A673 (cell line): ENCODE measurements around the gene MAS1L. TPM values are rescaled to one million over a fixed set of nuclear protein-coding genes. Genes with fewer than 3 reads are reported as not detected.

Experiments used
- BruUV-seq: library from RNA; stranded (reverse); fragments of 400-500 nt; replicated peaks from 2 replicates; lab custom pipeline; 2021; lab: Mats Ljungman, UMichigan
- CTCF ChIA-PET: fragments of 300-600 bp; sonication (Branson Sonifier 250); formaldehyde crosslinking; loops from one replicate; lab custom pipeline; 2022; ENCODE audit warnings: antibody characterized with exemption; lab: Charles Lee
- POLR2A ChIA-PET: fragments of 300-600 bp; sonication (Branson Sonifier 250); formaldehyde crosslinking; loops from one replicate; lab custom pipeline; 2022; ENCODE audit warnings: antibody characterized with exemption; ENCODE audit not compliant: low non-redundant PET; lab: Charles Lee
- DNase-seq: peaks from one replicate; pipeline ENCODE4 v3.0.0-alpha.2; 2015; ENCODE audit warnings: low spot score
- H3K27ac ChIP-seq: fragments of 200-600 bp; sonication (generic); 2 replicates; pipeline ENCODE4 v1.5.1; 2016; ENCODE audit warnings: mixed run types, low read depth, mild to moderate bottlenecking, mixed read lengths, antibody characterized with exemption, low read length; ENCODE audit not compliant: poor library complexity, severe bottlenecking
- H3K27me3 ChIP-seq: fragments of 200-600 bp; sonication (generic); replicated peaks from 2 replicates; pipeline ENCODE4 v1.6.1; 2017; ENCODE audit warnings: mixed run types, low read depth, mild to moderate bottlenecking, mixed read lengths, antibody characterized with exemption, low read length; ENCODE audit not compliant: insufficient read depth, poor library complexity
- H3K36me3 ChIP-seq: fragments of 200-600 bp; sonication (generic); 2 replicates; pipeline ENCODE4 v1.6.1; 2016; ENCODE audit warnings: mixed run types, mild to moderate bottlenecking, mixed read lengths, antibody characterized with exemption, low read length; ENCODE audit not compliant: insufficient read depth, poor library complexity, severe bottlenecking
- H3K4me1 ChIP-seq: fragments of 200-600 bp; sonication (generic); 2 replicates; pipeline ENCODE4 v1.6.1; 2017; ENCODE audit warnings: mixed run types, mild to moderate bottlenecking, mixed read lengths, antibody characterized with exemption, low read length; ENCODE audit not compliant: insufficient read depth, poor library complexity, severe bottlenecking
- H3K4me3 ChIP-seq: fragments of 200-600 bp; sonication (generic); 2 replicates; pipeline ENCODE4 v1.5.1; 2016; ENCODE audit warnings: low read depth, mixed run types, mild to moderate bottlenecking, mixed read lengths, low read length; ENCODE audit not compliant: poor library complexity, severe bottlenecking
- H3K9me3 ChIP-seq: fragments of 200-600 bp; sonication (generic); 2 replicates; pipeline ENCODE4 v1.6.1; 2016; ENCODE audit warnings: mixed run types, low read depth, mild to moderate bottlenecking, mixed read lengths, antibody characterized with exemption, low read length; ENCODE audit not compliant: poor library complexity, severe bottlenecking
- CTCF ChIP-seq: fragments of 300-800, 200-600 bp; sonication (generic); conservative IDR thresholded peaks from 2 replicates; pipeline ENCODE4 v1.5.1; 2017; ENCODE audit warnings: low read depth, mild to moderate bottlenecking, antibody characterized with exemption, low read length, moderate library complexity, mixed read lengths
- EZH2 ChIP-seq: fragments of 200-600 bp; sonication (generic); IDR thresholded peaks from 2 replicates; pipeline ENCODE4 v1.6.1; 2017; ENCODE audit warnings: borderline replicate concordance, low read depth, mild to moderate bottlenecking, mixed read lengths, antibody characterized with exemption, low read length; ENCODE audit not compliant: poor library complexity, severe bottlenecking
- intact Hi-C: fragments of 100-400 bp; cut with micrococcal nuclease; formaldehyde crosslinking; loops from one replicate; pipeline ENCODE4 v1.10.0; 2022; ENCODE audit not compliant: unreplicated experiment
- total RNA-seq: library from RNA; stranded (reverse); gene quantifications from 2 replicates; pipeline ENCODE4 v1.2.3, GENCODE V29; 2021

MAS1L gene
- total RNA-seq, 1 experiment from 2014 or later, result not detected

- CTCF ChIA-PET, result no interaction called here
Observed at GRCh38 chr6:29462022-29462421, 25.7 kb downstream of the MAS1L start.

GRCh38 chr6:29461021-29461814 lies 26.5 kb downstream of the MAS1L start:
- TF ChIP-seq CTCF, result no peak
- TF ChIP-seq EZH2, result no peak
- H3K27ac ChIP-seq, result no peak overlapping the region
- CTCF ChIA-PET, result no interaction called here

More at GRCh38 chr6:29462022-29462421, 25.7 kb downstream of the MAS1L start:
- no peak overlapping the region for H3K27ac ChIP-seq
- BruUV-seq, result no TSS peak
- no peak for DNase-seq
- no peaks in the 10 kb centered on the region for H3K36me3 ChIP-seq
- intact Hi-C loops, result no loop called here
- H3K9me3 ChIP-seq, result no peaks in the 10 kb centered on the region
- H3K4me1 ChIP-seq, result no peaks in the 10 kb centered on the region
- no peak overlapping the region for H3K4me3 ChIP-seq
- POLR2A ChIA-PET, result no interaction called here
- H3K27me3 ChIP-seq, result peaks cover 57% of the 10 kb centered on the region
- no peak for TF ChIP-seq EZH2
- TF ChIP-seq CTCF, result no peak

GRCh38 chr6:29456971-29457370 lies 30.8 kb downstream of the MAS1L start, which contains the start of the genes OR11A1 and OR2H1:
TSS of gene OR11A1 (minus strand) at chr6:29457071. CDS start at chr6:29427641, 29,430 bp downstream.
TSS of gene OR2H1 (plus strand) at chr6:29457155. CDS start at chr6:29461770, 4,615 bp downstream.
- Histone ChIP-seq H3K9me3 (no peaks in the 10 kb centered on the region), H3K4me1 (no peaks in the 10 kb centered on the region), H3K27me3 (peaks cover 40% of the 10 kb centered on the region), H3K36me3 (no peaks in the 10 kb centered on the region), H3K27ac (no peak within 1 kb of the TSS), H3K4me3 (no peak within 1 kb of the TSS)
- no peak for TF ChIP-seq CTCF
- no peak for TF ChIP-seq EZH2
- DNase-seq, result no peak
- BruUV-seq, result no TSS peak
- ChIA-PET CTCF (no interaction called here), POLR2A (no interaction called here)
- intact Hi-C loops, result no loop called here

More at GRCh38 chr6:29461021-29461814, 26.5 kb downstream of the MAS1L start:
- DNase-seq, result no peak
- POLR2A ChIA-PET, result no interaction called here
- intact Hi-C loops, result no loop called here
- H3K4me3 ChIP-seq, result no peak overlapping the region
- peaks cover 49% of the 10 kb centered on the region for H3K27me3 ChIP-seq
- H3K9me3 ChIP-seq, result no peaks in the 10 kb centered on the region
- H3K36me3 ChIP-seq, result no peaks in the 10 kb centered on the region
- no TSS peak for BruUV-seq
- no peaks in the 10 kb centered on the region for H3K4me1 ChIP-seq
